Measurements from ENCODE around the gene GPX3. TPM values are rescaled to one million over a fixed set of nuclear protein-coding genes. Genes with fewer than 3 reads are reported as not detected.

Gene GPX3
- total and polyA plus RNA-seq, 12 donors = 208 to 1,234 (median 702) TPM

DNA sequence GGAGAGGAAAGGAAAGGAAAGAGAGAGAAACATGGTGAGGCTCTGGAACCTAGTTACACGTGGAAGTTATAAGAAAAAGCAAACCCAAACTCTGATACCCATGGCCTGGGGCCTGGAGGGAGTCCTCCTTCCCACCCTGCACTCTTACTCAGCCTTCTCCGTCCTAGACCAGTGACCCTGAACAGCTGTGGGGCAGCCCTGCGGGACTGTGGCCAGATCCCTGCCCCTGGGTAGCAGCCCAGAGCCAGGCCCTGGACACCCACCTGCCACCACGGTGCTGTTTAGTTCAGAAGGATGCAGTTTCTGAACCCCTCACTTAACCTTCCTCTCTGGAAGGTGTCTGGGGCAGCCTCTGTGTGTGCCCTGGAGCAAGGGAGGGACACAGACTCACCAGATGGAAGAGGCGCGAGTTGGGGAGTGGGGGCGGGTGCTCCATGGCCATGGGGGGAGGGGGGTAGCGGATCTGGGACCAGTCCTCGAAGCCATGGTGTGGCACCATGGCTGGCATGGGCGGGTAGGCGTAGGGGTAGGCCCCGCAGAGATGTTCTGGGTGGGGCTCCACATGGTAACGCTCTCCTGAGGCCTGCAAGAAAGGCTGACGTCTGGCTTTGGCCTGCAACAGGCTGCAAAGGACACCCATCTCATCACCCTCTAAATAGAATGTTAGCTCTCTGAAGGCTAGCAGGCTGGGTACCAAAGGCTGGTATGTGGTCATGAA is 13.0 kb downstream of the GPX3 start:
- TF ChIP-seq, protein P1, sequence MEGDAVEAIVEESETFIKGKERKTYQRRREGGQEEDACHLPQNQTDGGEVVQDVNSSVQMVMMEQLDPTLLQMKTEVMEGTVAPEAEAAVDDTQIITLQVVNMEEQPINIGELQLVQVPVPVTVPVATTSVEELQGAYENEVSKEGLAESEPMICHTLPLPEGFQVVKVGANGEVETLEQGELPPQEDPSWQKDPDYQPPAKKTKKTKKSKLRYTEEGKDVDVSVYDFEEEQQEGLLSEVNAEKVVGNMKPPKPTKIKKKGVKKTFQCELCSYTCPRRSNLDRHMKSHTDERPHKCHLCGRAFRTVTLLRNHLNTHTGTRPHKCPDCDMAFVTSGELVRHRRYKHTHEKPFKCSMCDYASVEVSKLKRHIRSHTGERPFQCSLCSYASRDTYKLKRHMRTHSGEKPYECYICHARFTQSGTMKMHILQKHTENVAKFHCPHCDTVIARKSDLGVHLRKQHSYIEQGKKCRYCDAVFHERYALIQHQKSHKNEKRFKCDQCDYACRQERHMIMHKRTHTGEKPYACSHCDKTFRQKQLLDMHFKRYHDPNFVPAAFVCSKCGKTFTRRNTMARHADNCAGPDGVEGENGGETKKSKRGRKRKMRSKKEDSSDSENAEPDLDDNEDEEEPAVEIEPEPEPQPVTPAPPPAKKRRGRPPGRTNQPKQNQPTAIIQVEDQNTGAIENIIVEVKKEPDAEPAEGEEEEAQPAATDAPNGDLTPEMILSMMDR (IDR thresholded peaks at IDR 0.05) = no peak
- no peaks in the 10 kb centered on the region for H3K9me3 ChIP-seq
- ATAC-seq (no peak), DNase-seq (no peak)
- no peak overlapping the region for H3K27ac ChIP-seq
- H3K4me3 ChIP-seq = no peak overlapping the region
- peaks cover 7 to 98% (median 55%) of the 10 kb centered on the region in 9 donors for H3K36me3 ChIP-seq
- H3K4me1 ChIP-seq = peaks cover 10 to 45% (median 30%) of the 10 kb centered on the region in 9 donors
- intact Hi-C loops (cut with DNase I) = no loop called here
- 94 to 95% methylated on average over 14 of the region's 14 CpGs for WGBS, 2 donors
- no peaks in the 10 kb centered on the region for H3K27me3 ChIP-seq

DNA sequence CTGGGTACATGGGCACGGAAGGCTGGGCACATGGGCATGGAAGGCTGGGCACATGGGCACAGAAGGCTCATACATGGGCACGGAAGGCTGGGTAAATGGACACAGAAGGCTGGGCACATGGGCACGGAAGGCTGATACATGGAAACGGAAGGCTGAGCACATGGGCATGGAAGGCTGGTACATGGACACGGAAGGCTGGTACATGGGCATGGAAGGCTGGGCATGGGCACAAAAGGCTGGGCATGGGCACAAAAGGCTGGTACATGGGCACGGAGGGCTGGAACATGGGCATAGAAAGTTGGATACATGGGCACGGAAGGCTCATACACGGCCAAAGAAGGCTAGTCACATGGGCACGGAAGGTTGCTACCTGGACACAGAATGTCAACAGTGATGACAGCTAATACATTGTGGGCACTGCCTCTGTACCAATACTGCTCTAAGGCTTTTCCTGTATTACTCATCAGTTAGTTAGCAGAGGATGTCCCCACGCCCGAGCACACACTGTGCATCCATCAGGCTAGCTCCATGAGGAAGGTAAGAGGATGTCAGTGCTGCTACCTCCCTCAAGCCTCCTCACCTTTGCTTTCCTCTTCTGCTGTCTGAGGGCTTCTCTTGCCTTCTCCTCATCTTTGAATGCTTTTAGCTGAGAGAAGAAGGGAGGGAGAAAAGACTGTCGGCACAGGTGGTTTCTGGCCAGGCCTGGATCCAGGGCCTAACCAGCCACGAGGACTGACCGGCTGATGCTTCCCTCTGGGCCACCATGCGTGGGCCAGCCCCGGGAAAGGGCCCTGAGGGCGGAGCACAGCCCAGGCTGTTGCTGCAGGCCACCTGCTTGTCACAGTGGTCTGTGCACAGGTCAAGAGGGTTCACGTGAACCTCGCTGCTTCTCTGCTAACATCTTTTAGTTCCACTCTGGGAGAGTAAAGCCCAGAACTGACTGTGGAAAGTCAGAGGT is 14.3 kb downstream of the GPX3 start:
- Histone ChIP-seq H3K36me3 (peaks cover 7 to 98% (median 54%) of the 10 kb centered on the region in 9 donors), H3K4me1 (peaks cover 15 to 46% (median 33%) of the 10 kb centered on the region in 9 donors), H3K9me3 (no peaks in the 10 kb centered on the region), H3K4me3 (no peak overlapping the region), H3K27ac (no peak overlapping the region), H3K27me3 (no peaks in the 10 kb centered on the region)
- ATAC-seq = no peak
- no peak for DNase-seq
- intact Hi-C loops (cut with DNase I) = no loop called here
- whole genome bisulfite sequencing, 2 donors = 93% methylated on average over 19 of the region's 19 CpGs
- TF ChIP-seq, protein P1 (IDR thresholded peaks at IDR 0.05) = no peak

DNA sequence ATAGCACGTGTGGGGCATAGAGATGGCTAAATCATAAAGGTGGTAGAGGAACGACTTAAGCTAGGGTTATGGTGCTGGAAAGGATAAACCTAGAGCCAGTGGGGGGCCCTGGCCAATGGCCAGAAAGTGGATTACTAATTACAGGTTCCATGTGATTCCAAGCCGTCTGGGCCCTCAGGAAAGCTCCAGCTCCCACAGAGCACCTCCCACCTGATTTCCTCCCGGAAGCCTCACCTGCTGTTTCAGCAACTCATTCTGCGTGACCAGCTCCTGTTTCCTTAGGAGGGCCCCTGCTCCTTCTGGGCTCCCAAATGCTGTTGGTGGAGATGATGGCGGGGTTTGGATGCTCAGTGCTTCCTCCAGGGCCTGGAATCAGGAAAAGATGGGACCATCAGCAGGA is 16.2 kb downstream of the GPX3 start:
- no peak for ATAC-seq
- Histone ChIP-seq H3K4me3 (no peak overlapping the region), H3K27me3 (no peaks in the 10 kb centered on the region), H3K36me3 (peaks cover 7 to 98% (median 52%) of the 10 kb centered on the region in 9 donors), H3K9me3 (no peaks in the 10 kb centered on the region), H3K27ac (peak overlapping the region in 2 of 10 donors; percentile 70 to 80), H3K4me1 (peaks cover 15 to 43% (median 34%) of the 10 kb centered on the region in 9 donors)
- intact Hi-C loops (cut with DNase I) = no loop called here
- TF ChIP-seq, protein P1 (IDR thresholded peaks at IDR 0.05) = no peak
- no peak for DNase-seq
- WGBS, 2 donors = 85 to 86% methylated on average over 6 of the region's 6 CpGs

Measured in heart right ventricle (tissue), 16 donors.